HAP-1 (cell line): ENCODE results near the gene ERC2.

Experiments
- DNase-seq, 2 experiments: peaks; one replicate each; pipeline ENCODE4 v3.0.0-alpha.2; 2016 to 2020; ENCODE audit warnings: low spot score in 2 of 2
- H3K27me3 ChIP-seq: fragments of 250-450 bp; sonication (Bioruptor Pico); 2 replicates; pipeline ENCODE4 v1.5.1; 2020; ENCODE audit warnings: low read depth, mild to moderate bottlenecking, moderate library complexity
- H3K36me3 ChIP-seq: fragments of 250-450 bp; sonication (Bioruptor Pico); replicated peaks from 2 replicates; pipeline ENCODE4 v1.5.1; 2020; ENCODE audit warnings: mild to moderate bottlenecking
- H3K4me1 ChIP-seq: fragments of 250-450 bp; sonication (Bioruptor Pico); 2 replicates; pipeline ENCODE4 v1.5.1; 2020; ENCODE audit warnings: mild to moderate bottlenecking
- H3K4me3 ChIP-seq: fragments of 250-450 bp; sonication (Bioruptor Pico); 2 replicates; pipeline ENCODE4 v1.5.1; 2020; ENCODE audit warnings: mild to moderate bottlenecking, moderate library complexity
- H3K9me3 ChIP-seq: fragments of 250-450 bp; sonication (Bioruptor Pico); 2 replicates; pipeline ENCODE4 v1.5.1; 2020; ENCODE audit warnings: mild to moderate bottlenecking, moderate library complexity
- in situ Hi-C: fragments of 300-500 bp; cut with MboI; formaldehyde crosslinking; loops from 3 replicates; pipeline ENCODE4 v1.14.3; 2020; ENCODE audit warnings: low sequenced_read_pairs, inconsistent platforms, mixed read lengths

ERC2 gene

GRCh38 chr3:55583475-55583874 is 884.8 kb downstream of the ERC2 start:
- DNase-seq = no peak
- Histone ChIP-seq H3K4me1 (no peaks in the 10 kb centered on the region), H3K9me3 (no peaks in the 10 kb centered on the region), H3K36me3 (no peaks in the 10 kb centered on the region), H3K27me3 (no peaks in the 10 kb centered on the region), H3K4me3 (no peak overlapping the region)
- in situ Hi-C loops = no loop called here

GRCh38 chr3:55579496-55579895 is 888.8 kb downstream of the ERC2 start:
- no peak overlapping the region for H3K4me3 ChIP-seq
- H3K4me1 ChIP-seq = no peaks in the 10 kb centered on the region
- no peaks in the 10 kb centered on the region for H3K27me3 ChIP-seq
- DNase-seq = no peak
- in situ Hi-C loops = no loop called here
- no peaks in the 10 kb centered on the region for H3K9me3 ChIP-seq
- H3K36me3 ChIP-seq = no peaks in the 10 kb centered on the region

GRCh38 chr3:55576621-55577388 is 891.5 kb downstream of the ERC2 start:
- Histone ChIP-seq H3K4me3 (no peak overlapping the region), H3K4me1 (peaks cover 5% of the 10 kb centered on the region), H3K36me3 (no peaks in the 10 kb centered on the region), H3K9me3 (no peaks in the 10 kb centered on the region), H3K27me3 (no peaks in the 10 kb centered on the region)
- in situ Hi-C loops = no loop called here
- DNase-seq = no peak

- H3K9me3 ChIP-seq = no peaks in the 10 kb centered on the region
- no peak overlapping the region for H3K4me3 ChIP-seq
- no peak for DNase-seq
- H3K36me3 ChIP-seq = no peaks in the 10 kb centered on the region
- H3K4me1 ChIP-seq = peaks cover 7% of the 10 kb centered on the region
- in situ Hi-C loops = no loop called here
- no peaks in the 10 kb centered on the region for H3K27me3 ChIP-seq
These were observed 893.6 kb downstream of the ERC2 start for GRCh38 chr3:55574671-55575070.

- Histone ChIP-seq H3K9me3 (no peaks in the 10 kb centered on the region), H3K36me3 (no peaks in the 10 kb centered on the region), H3K27me3 (no peaks in the 10 kb centered on the region), H3K4me3 (no peak overlapping the region), H3K4me1 (peaks cover 7% of the 10 kb centered on the region)
- in situ Hi-C loops = no loop called here
- no peak for DNase-seq
These were observed 895.5 kb downstream of the ERC2 start for GRCh38 chr3:55572816-55573215.

GRCh38 chr3:55571913-55572312 is 896.4 kb downstream of the ERC2 start:
- Histone ChIP-seq H3K27me3 (no peaks in the 10 kb centered on the region), H3K36me3 (no peaks in the 10 kb centered on the region), H3K9me3 (no peaks in the 10 kb centered on the region), H3K4me3 (no peak overlapping the region), H3K4me1 (peaks cover 7% of the 10 kb centered on the region)
- DNase-seq = peak; percentile 32 to 65
- in situ Hi-C loops = no loop called here

GRCh38 chr3:55571216-55571813 is 897.0 kb downstream of the ERC2 start:
- no peaks in the 10 kb centered on the region for H3K27me3 ChIP-seq
- H3K4me1 ChIP-seq = peaks cover 7% of the 10 kb centered on the region
- no peak for DNase-seq
- in situ Hi-C loops = no loop called here
- H3K4me3 ChIP-seq = no peak overlapping the region
- no peaks in the 10 kb centered on the region for H3K36me3 ChIP-seq
- no peaks in the 10 kb centered on the region for H3K9me3 ChIP-seq

- Histone ChIP-seq H3K36me3 (no peaks in the 10 kb centered on the region), H3K27me3 (no peaks in the 10 kb centered on the region), H3K9me3 (no peaks in the 10 kb centered on the region), H3K4me3 (no peak overlapping the region), H3K4me1 (peaks cover 7% of the 10 kb centered on the region)
- in situ Hi-C loops = no loop called here
- DNase-seq = no peak
These were observed 898.0 kb downstream of the ERC2 start for GRCh38 chr3:55570271-55570711.

- Histone ChIP-seq H3K4me3 (no peak overlapping the region), H3K36me3 (no peaks in the 10 kb centered on the region), H3K9me3 (no peaks in the 10 kb centered on the region), H3K4me1 (peaks cover 7% of the 10 kb centered on the region), H3K27me3 (no peaks in the 10 kb centered on the region)
- DNase-seq = no peak
- in situ Hi-C loops = no loop called here
These were observed 899.2 kb downstream of the ERC2 start for GRCh38 chr3:55569033-55569599.

- no peaks in the 10 kb centered on the region for H3K27me3 ChIP-seq
- DNase-seq = no peak
- H3K36me3 ChIP-seq = no peaks in the 10 kb centered on the region
- H3K9me3 ChIP-seq = no peaks in the 10 kb centered on the region
- peaks cover 7% of the 10 kb centered on the region for H3K4me1 ChIP-seq
- no peak overlapping the region for H3K4me3 ChIP-seq
- in situ Hi-C loops = no loop called here
These were observed 900.7 kb downstream of the ERC2 start for GRCh38 chr3:55567615-55568014.

- peaks cover 5% of the 10 kb centered on the region for H3K4me1 ChIP-seq
- no peaks in the 10 kb centered on the region for H3K9me3 ChIP-seq
- H3K27me3 ChIP-seq = no peaks in the 10 kb centered on the region
- no peak for DNase-seq
- in situ Hi-C loops = no loop called here
- no peaks in the 10 kb centered on the region for H3K36me3 ChIP-seq
- H3K4me3 ChIP-seq = no peak overlapping the region
These were observed 901.1 kb downstream of the ERC2 start for GRCh38 chr3:55567121-55567520.

GRCh38 chr3:55565521-55565920 is 902.7 kb downstream of the ERC2 start:
- Histone ChIP-seq H3K4me1 (no peaks in the 10 kb centered on the region), H3K4me3 (no peak overlapping the region), H3K27me3 (no peaks in the 10 kb centered on the region), H3K36me3 (no peaks in the 10 kb centered on the region), H3K9me3 (no peaks in the 10 kb centered on the region)
- DNase-seq = no peak
- in situ Hi-C loops = no loop called here

GRCh38 chr3:55564726-55565125 is 903.5 kb downstream of the ERC2 start:
- Histone ChIP-seq H3K4me1 (no peaks in the 10 kb centered on the region), H3K27me3 (no peaks in the 10 kb centered on the region), H3K36me3 (no peaks in the 10 kb centered on the region), H3K9me3 (no peaks in the 10 kb centered on the region), H3K4me3 (no peak overlapping the region)
- in situ Hi-C loops = no loop called here
- DNase-seq = no peak

- Histone ChIP-seq H3K4me3 (no peak overlapping the region), H3K4me1 (no peaks in the 10 kb centered on the region; the same call in 1 of the 2 replicates), H3K27me3 (no peaks in the 10 kb centered on the region), H3K9me3 (no peaks in the 10 kb centered on the region), H3K36me3 (no peaks in the 10 kb centered on the region)
- no peak for DNase-seq
- in situ Hi-C loops = no loop called here
These were observed 905.6 kb downstream of the ERC2 start for GRCh38 chr3:55562700-55563099.
